Vagina (tissue), 2 donors: ENCODE measurements around the gene ENOX1. TPM values are rescaled to one million over a fixed set of nuclear protein-coding genes. Genes with fewer than 3 reads are reported as not detected.

Source experiments
- DNase-seq, 2 donors: peaks; one replicate each; pipeline ENCODE4 v3.0.0-alpha.2; 2017; ENCODE audit errors: extremely low spot score in 2 of 2
- H3K27ac ChIP-seq: fragments of 200-600 bp; sonication (generic); one replicate; pipeline ENCODE4 v1.5.1; 2019
- H3K27me3 ChIP-seq: fragments of 200-600 bp; sonication (generic); one replicate; pipeline ENCODE4 v1.5.1; 2019
- H3K36me3 ChIP-seq, 2 donors: fragments of 200-600 bp; sonication (generic); one replicate each; pipeline ENCODE4 v1.5.1; 2017 to 2019
- H3K4me1 ChIP-seq: fragments of 200-600 bp; sonication (generic); one replicate; pipeline ENCODE4 v1.5.1; 2019
- H3K4me3 ChIP-seq, 2 donors: fragments of 200-600 bp; sonication (generic); 1 replicate in 1 of 2; 2 replicates in 1 of 2; pipeline ENCODE4 v1.5.1; 2016 to 2019
- H3K9me3 ChIP-seq: fragments of 200-600 bp; sonication (generic); one replicate; pipeline ENCODE4 v1.5.1; 2019
- CTCF ChIP-seq, 3 experiments: fragments of 450-650 bp in 2 of 3; fragments of 200-600 bp in 1 of 3; sonication (generic) in 1 of 3; IDR thresholded peaks; one replicate each; pipeline ENCODE4 v1.5.1; 2017 to 2019; ENCODE audit warnings: antibody characterized with exemption in 3 of 3, mild to moderate bottlenecking in 2 of 3, moderate library complexity in 2 of 3
- POLR2A ChIP-seq, 2 donors: fragments of 450-650 bp; IDR thresholded peaks; one replicate each; pipeline ENCODE4 v1.6.1; 2017; ENCODE audit warnings: antibody characterized with exemption in 2 of 2, mild to moderate bottlenecking in 2 of 2, moderate library complexity in 2 of 2
- POLR2AphosphoS5 ChIP-seq, 2 donors: sonication (generic); formaldehyde crosslinking; IDR thresholded peaks; one replicate each; pipeline ENCODE4 v1.9.0; 2017; ENCODE audit warnings: antibody characterized with exemption in 2 of 2, mild to moderate bottlenecking in 2 of 2, low read depth in 1 of 2; ENCODE audit not compliant: insufficient read depth in 1 of 2
- intact Hi-C: fragments of 100-400 bp; cut with DNase I; formaldehyde crosslinking; loops from one replicate; pipeline ENCODE4 v1.15.1; 2023
- total RNA-seq: library from RNA; depleted of rRNA; stranded (reverse); fragments of >200 nt; gene quantifications from one replicate; pipeline ENCODE4 v1.2.3, GENCODE V29; 2016

Gene ENOX1
- total RNA-seq, 1 donor from 2014 or later: 2.7 TPM

- Histone ChIP-seq H3K27ac (no peak overlapping the region), H3K9me3 (no peaks in the 10 kb centered on the region), H3K36me3 (no peaks in the 10 kb centered on the region), H3K4me1 (peaks cover 12% of the 10 kb centered on the region), H3K4me3 (no peak overlapping the region), H3K27me3 (no peaks in the 10 kb centered on the region)
- intact Hi-C loops: no loop called here
- no peak for TF ChIP-seq CTCF (IDR thresholded peaks at IDR 0.05)
- TF ChIP-seq POLR2AphosphoS5 (IDR thresholded peaks at IDR 0.05; ENCODE audit: insufficient read depth in 1 of 2, low read depth in 1 of 2): no peak
- no peak for TF ChIP-seq POLR2A (IDR thresholded peaks at IDR 0.05)
- DNase-seq: no peak
These were observed 470.5 kb downstream of the ENOX1 start for GRCh38 chr13:43316281-43316680.

- TF ChIP-seq POLR2AphosphoS5 (IDR thresholded peaks at IDR 0.05; ENCODE audit: insufficient read depth in 1 of 2, low read depth in 1 of 2): no peak
- TF ChIP-seq POLR2A (IDR thresholded peaks at IDR 0.05): no peak
- no peak for TF ChIP-seq CTCF (IDR thresholded peaks at IDR 0.05)
- H3K27me3 ChIP-seq: no peaks in the 10 kb centered on the region
- no peak overlapping the region for H3K4me3 ChIP-seq
- no peaks in the 10 kb centered on the region for H3K9me3 ChIP-seq
- H3K4me1 ChIP-seq: peaks cover 12% of the 10 kb centered on the region
- H3K27ac ChIP-seq: no peak overlapping the region
- no peaks in the 10 kb centered on the region for H3K36me3 ChIP-seq
- DNase-seq: no peak
- intact Hi-C loops: no loop called here
These were observed 471.2 kb downstream of the ENOX1 start for GRCh38 chr13:43315522-43315921.

GRCh38 chr13:43309311-43309710 lies 477.5 kb downstream of the ENOX1 start:
- Histone ChIP-seq H3K4me3 (no peak overlapping the region), H3K36me3 (no peaks in the 10 kb centered on the region), H3K27me3 (no peaks in the 10 kb centered on the region), H3K9me3 (no peaks in the 10 kb centered on the region), H3K4me1 (peaks cover 27% of the 10 kb centered on the region), H3K27ac (no peak overlapping the region)
- no peak for DNase-seq
- intact Hi-C loops: no loop called here
- no peak for TF ChIP-seq POLR2A (IDR thresholded peaks at IDR 0.05)
- TF ChIP-seq POLR2AphosphoS5 (IDR thresholded peaks at IDR 0.05; ENCODE audit: insufficient read depth in 1 of 2, low read depth in 1 of 2): no peak
- no peak for TF ChIP-seq CTCF (IDR thresholded peaks at IDR 0.05)

- TF ChIP-seq POLR2A (IDR thresholded peaks at IDR 0.05) (no peak), POLR2AphosphoS5 (IDR thresholded peaks at IDR 0.05; ENCODE audit: insufficient read depth in 1 of 2, low read depth in 1 of 2) (no peak), CTCF (IDR thresholded peaks at IDR 0.05) (no peak)
- no peak for DNase-seq
- H3K36me3 ChIP-seq: no peaks in the 10 kb centered on the region
- intact Hi-C loops: no loop called here
- no peaks in the 10 kb centered on the region for H3K27me3 ChIP-seq
- peak overlapping the region; percentile 36 for H3K27ac ChIP-seq
- no peak overlapping the region for H3K4me3 ChIP-seq
- H3K4me1 ChIP-seq: peaks cover 30% of the 10 kb centered on the region
- H3K9me3 ChIP-seq: no peaks in the 10 kb centered on the region
These were observed 478.8 kb downstream of the ENOX1 start for GRCh38 chr13:43307921-43308433.

GRCh38 chr13:43307221-43307920 lies 479.4 kb downstream of the ENOX1 start:
- intact Hi-C loops: no loop called here
- H3K4me1 ChIP-seq: peaks cover 33% of the 10 kb centered on the region

More at GRCh38 chr13:43307221-43307920, 479.4 kb downstream of the ENOX1 start:
- DNase-seq: no peak
- Histone ChIP-seq H3K27me3 (no peaks in the 10 kb centered on the region), H3K36me3 (no peaks in the 10 kb centered on the region), H3K27ac (peak overlapping the region; percentile 36), H3K4me3 (no peak overlapping the region), H3K9me3 (no peaks in the 10 kb centered on the region)
- TF ChIP-seq POLR2AphosphoS5 (IDR thresholded peaks at IDR 0.05; ENCODE audit: insufficient read depth in 1 of 2, low read depth in 1 of 2): no peak
- no peak for TF ChIP-seq POLR2A (IDR thresholded peaks at IDR 0.05)
- TF ChIP-seq CTCF (IDR thresholded peaks at IDR 0.05): no peak
